ENCODE measurements around the gene ETS1. TPM values are rescaled to one million over a fixed set of nuclear protein-coding genes. Genes with fewer than 3 reads are reported as not detected.

ETS1 gene
- total RNA-seq, 2 donors from 2014 or later, result 34.3 to 36.4 TPM

GRCh38 chr11:128480665-128481064, 106.7 kb downstream of the ETS1 start:
- no peak for TF ChIP-seq CTCF (conservative IDR thresholded peaks at IDR 0.05)
- no peak overlapping the region for H3K4me3 Mint-ChIP-seq
- Histone ChIP-seq H3K9ac (ENCODE audit: extremely low read depth, low read length, poor library complexity, severe bottlenecking) (no peak overlapping the region), H3K4me3 (ENCODE audit: low read length) (no peak overlapping the region), H3K9me3 (ENCODE audit: control insufficient read depth, low read length) (no peaks in the 10 kb centered on the region), H3K4me1 (ENCODE audit: control insufficient read depth, insufficient read depth, low read length) (peaks cover 12% of the 10 kb centered on the region), H3K27ac (ENCODE audit: low read depth, low read length) (no peak overlapping the region), H3K36me3 (ENCODE audit: control insufficient read depth, insufficient read depth, low read length) (peaks cover 67% of the 10 kb centered on the region), H3K27me3 (ENCODE audit: control insufficient read depth, insufficient read depth, low read length, poor library complexity, severe bottlenecking) (no peaks in the 10 kb centered on the region)
- peaks cover 9% of the 10 kb centered on the region for H3K4me1 Mint-ChIP-seq
- no peak overlapping the region for H3K27ac Mint-ChIP-seq
- H3K27me3 Mint-ChIP-seq (ENCODE audit: insufficient read depth), result no peaks in the 10 kb centered on the region
- WGBS, 2 experiments (ENCODE audit: insufficient coverage in 1 of 2, insufficient read length in 1 of 2), result 91 to 92% methylated on average over 4 of the region's 4 CpGs
- H3K36me3 Mint-ChIP-seq (ENCODE audit: low read depth), result peaks cover 39% of the 10 kb centered on the region
- H3K9me3 Mint-ChIP-seq, result no peaks in the 10 kb centered on the region
- DNase-seq, result no peak

- DNase-seq, result no peak
Observed at GRCh38 chr11:128480066-128480465, 107.3 kb downstream of the ETS1 start.

GRCh38 chr11:128479144-128479543, 108.2 kb downstream of the ETS1 start:
- Histone ChIP-seq H3K9me3 (ENCODE audit: control insufficient read depth, low read length) (no peaks in the 10 kb centered on the region), H3K4me3 (ENCODE audit: low read length) (no peak overlapping the region), H3K4me1 (ENCODE audit: control insufficient read depth, insufficient read depth, low read length) (peaks cover 20% of the 10 kb centered on the region), H3K36me3 (ENCODE audit: control insufficient read depth, insufficient read depth, low read length) (peaks cover 54% of the 10 kb centered on the region), H3K27me3 (ENCODE audit: control insufficient read depth, insufficient read depth, low read length, poor library complexity, severe bottlenecking) (no peaks in the 10 kb centered on the region), H3K9ac (ENCODE audit: extremely low read depth, low read length, poor library complexity, severe bottlenecking) (no peak overlapping the region), H3K27ac (ENCODE audit: low read depth, low read length) (no peak overlapping the region)
- DNase-seq, result no peak
- H3K27ac Mint-ChIP-seq, result no peak overlapping the region
- H3K27me3 Mint-ChIP-seq (ENCODE audit: insufficient read depth), result no peaks in the 10 kb centered on the region
- peaks cover 27% of the 10 kb centered on the region for H3K36me3 Mint-ChIP-seq (ENCODE audit: low read depth)
- H3K4me3 Mint-ChIP-seq, result no peak overlapping the region
- no peaks in the 10 kb centered on the region for H3K9me3 Mint-ChIP-seq
- no peak for TF ChIP-seq CTCF (conservative IDR thresholded peaks at IDR 0.05)
- peaks cover 21% of the 10 kb centered on the region for H3K4me1 Mint-ChIP-seq

More at GRCh38 chr11:128480066-128480465, 107.3 kb downstream of the ETS1 start:
- H3K4me1 Mint-ChIP-seq, result peaks cover 12% of the 10 kb centered on the region
- TF ChIP-seq CTCF (conservative IDR thresholded peaks at IDR 0.05), result no peak
- Histone ChIP-seq H3K27me3 (ENCODE audit: control insufficient read depth, insufficient read depth, low read length, poor library complexity, severe bottlenecking) (no peaks in the 10 kb centered on the region), H3K36me3 (ENCODE audit: control insufficient read depth, insufficient read depth, low read length) (peaks cover 61% of the 10 kb centered on the region), H3K4me3 (ENCODE audit: low read length) (no peak overlapping the region), H3K4me1 (ENCODE audit: control insufficient read depth, insufficient read depth, low read length) (peaks cover 14% of the 10 kb centered on the region), H3K9me3 (ENCODE audit: control insufficient read depth, low read length) (no peaks in the 10 kb centered on the region), H3K9ac (ENCODE audit: extremely low read depth, low read length, poor library complexity, severe bottlenecking) (no peak overlapping the region), H3K27ac (ENCODE audit: low read depth, low read length) (no peak overlapping the region)
- H3K36me3 Mint-ChIP-seq (ENCODE audit: low read depth), result peaks cover 34% of the 10 kb centered on the region
- no peak overlapping the region for H3K4me3 Mint-ChIP-seq
- H3K9me3 Mint-ChIP-seq, result no peaks in the 10 kb centered on the region
- H3K27ac Mint-ChIP-seq, result no peak overlapping the region
- no peaks in the 10 kb centered on the region for H3K27me3 Mint-ChIP-seq (ENCODE audit: insufficient read depth)
- WGBS, 2 experiments (ENCODE audit: insufficient coverage in 1 of 2, insufficient read length in 1 of 2), result 92 to 96% methylated on average over 14 of the region's 14 CpGs
